C4-2B (cell line): ENCODE measurements around the gene GLCCI1.

ENCODE experiments used
- ZFX ChIP-seq: fragments of 450-650 bp; IDR thresholded peaks from 2 replicates; pipeline ENCODE4 v1.6.1; 2017
- TF ChIP-seq, protein P1 (sequence below): fragments of 450-650 bp; conservative IDR thresholded peaks from 2 replicates; pipeline ENCODE4 v1.5.1; 2017; ENCODE audit warnings: mild to moderate bottlenecking

DNA sequence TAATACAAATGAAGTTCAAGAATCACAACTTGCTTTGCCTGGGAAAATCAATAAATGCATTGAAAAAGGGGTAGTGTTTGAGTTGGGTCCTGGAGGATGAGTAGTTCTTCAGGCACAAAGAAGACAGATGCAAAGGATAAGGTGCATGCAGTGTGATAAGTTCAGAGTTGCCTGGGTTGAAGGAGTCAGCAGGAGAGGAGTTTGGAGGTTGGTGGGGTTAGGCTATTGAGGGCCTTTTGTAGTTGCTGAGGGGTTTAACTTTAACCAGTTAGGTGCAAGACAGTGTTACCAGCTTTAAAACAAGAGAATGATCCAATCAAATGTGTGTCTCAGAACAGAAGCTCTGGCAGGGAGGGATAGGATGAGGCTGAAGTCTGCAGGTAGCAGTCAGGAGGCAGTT is 44.3 kb upstream of the GLCCI1 start:
- TF ChIP-seq, protein P1, sequence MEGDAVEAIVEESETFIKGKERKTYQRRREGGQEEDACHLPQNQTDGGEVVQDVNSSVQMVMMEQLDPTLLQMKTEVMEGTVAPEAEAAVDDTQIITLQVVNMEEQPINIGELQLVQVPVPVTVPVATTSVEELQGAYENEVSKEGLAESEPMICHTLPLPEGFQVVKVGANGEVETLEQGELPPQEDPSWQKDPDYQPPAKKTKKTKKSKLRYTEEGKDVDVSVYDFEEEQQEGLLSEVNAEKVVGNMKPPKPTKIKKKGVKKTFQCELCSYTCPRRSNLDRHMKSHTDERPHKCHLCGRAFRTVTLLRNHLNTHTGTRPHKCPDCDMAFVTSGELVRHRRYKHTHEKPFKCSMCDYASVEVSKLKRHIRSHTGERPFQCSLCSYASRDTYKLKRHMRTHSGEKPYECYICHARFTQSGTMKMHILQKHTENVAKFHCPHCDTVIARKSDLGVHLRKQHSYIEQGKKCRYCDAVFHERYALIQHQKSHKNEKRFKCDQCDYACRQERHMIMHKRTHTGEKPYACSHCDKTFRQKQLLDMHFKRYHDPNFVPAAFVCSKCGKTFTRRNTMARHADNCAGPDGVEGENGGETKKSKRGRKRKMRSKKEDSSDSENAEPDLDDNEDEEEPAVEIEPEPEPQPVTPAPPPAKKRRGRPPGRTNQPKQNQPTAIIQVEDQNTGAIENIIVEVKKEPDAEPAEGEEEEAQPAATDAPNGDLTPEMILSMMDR: no peak
- no peak for TF ChIP-seq ZFX
